Measurements from ENCODE around the gene MLN. TPM values are rescaled to one million over a fixed set of nuclear protein-coding genes. Genes with fewer than 3 reads are reported as not detected.

The MLN gene
- total RNA-seq, 1 donor from 2014 or later, result not detected

- intact Hi-C loops (cut with micrococcal nuclease), result no loop called here
- no peaks in the 10 kb centered on the region for H3K36me3 ChIP-seq
- DNase-seq, result no peak
- H3K27me3 ChIP-seq (ENCODE audit: low read depth), result peaks cover 96% of the 10 kb centered on the region
- H3K27ac ChIP-seq (replicated peaks), result no peak overlapping the region
- no peak for TF ChIP-seq CTCF (IDR thresholded peaks at IDR 0.05; ENCODE audit: borderline replicate concordance)
- no peaks in the 10 kb centered on the region for H3K9me3 ChIP-seq (replicated peaks)
- no peaks in the 10 kb centered on the region for H3K4me1 ChIP-seq
- no peak overlapping the region for H3K4me3 ChIP-seq
Observed at GRCh38 chr6:33801611-33802010, 2.2 kb downstream of the MLN start.

- H3K27me3 ChIP-seq (ENCODE audit: low read depth), result peaks cover 98% of the 10 kb centered on the region
- H3K4me3 ChIP-seq, result no peak overlapping the region
- intact Hi-C loops (cut with micrococcal nuclease), result no loop called here
Observed at GRCh38 chr6:33800248-33800969, 3.4 kb downstream of the MLN start.

GRCh38 chr6:33799454-33800113, 4.2 kb downstream of the MLN start:
- intact Hi-C loops (cut with micrococcal nuclease), result no loop called here
- H3K4me1 ChIP-seq, result no peaks in the 10 kb centered on the region
- H3K27ac ChIP-seq (replicated peaks), result no peak overlapping the region
- no peaks in the 10 kb centered on the region for H3K36me3 ChIP-seq
- no peak for DNase-seq
- no peak overlapping the region for H3K4me3 ChIP-seq
- no peak for TF ChIP-seq CTCF (IDR thresholded peaks at IDR 0.05; ENCODE audit: borderline replicate concordance)
- H3K9me3 ChIP-seq (replicated peaks), result no peaks in the 10 kb centered on the region
- H3K27me3 ChIP-seq (ENCODE audit: low read depth), result peaks cover 96% of the 10 kb centered on the region

More at GRCh38 chr6:33800248-33800969, 3.4 kb downstream of the MLN start:
- DNase-seq, result no peak
- Histone ChIP-seq H3K9me3 (replicated peaks) (no peaks in the 10 kb centered on the region), H3K27ac (replicated peaks) (no peak overlapping the region), H3K4me1 (no peaks in the 10 kb centered on the region), H3K36me3 (no peaks in the 10 kb centered on the region)
- TF ChIP-seq CTCF (IDR thresholded peaks at IDR 0.05; ENCODE audit: borderline replicate concordance), result no peak

- Histone ChIP-seq H3K9me3 (replicated peaks) (no peaks in the 10 kb centered on the region), H3K27me3 (ENCODE audit: low read depth) (peaks cover 92% of the 10 kb centered on the region), H3K27ac (replicated peaks) (no peak overlapping the region), H3K36me3 (no peaks in the 10 kb centered on the region), H3K4me1 (no peaks in the 10 kb centered on the region), H3K4me3 (no peak overlapping the region)
- intact Hi-C loops (cut with micrococcal nuclease), result no loop called here
- TF ChIP-seq CTCF (IDR thresholded peaks at IDR 0.05; ENCODE audit: borderline replicate concordance), result no peak
- DNase-seq, result no peak
Observed at GRCh38 chr6:33798343-33798848, 5.4 kb downstream of the MLN start.

GRCh38 chr6:33797626-33798342, 6.0 kb downstream of the MLN start:
- no peak for DNase-seq
- Histone ChIP-seq H3K27me3 (ENCODE audit: low read depth) (peaks cover 86% of the 10 kb centered on the region), H3K36me3 (no peaks in the 10 kb centered on the region), H3K4me3 (no peak overlapping the region), H3K27ac (replicated peaks) (no peak overlapping the region), H3K9me3 (replicated peaks) (no peaks in the 10 kb centered on the region), H3K4me1 (no peaks in the 10 kb centered on the region)
- no peak for TF ChIP-seq CTCF (IDR thresholded peaks at IDR 0.05; ENCODE audit: borderline replicate concordance)
- intact Hi-C loops (cut with micrococcal nuclease), result no loop called here
